Esophagus (tissue), 2 donors: Measurements from ENCODE around the gene JAG1. TPM values are rescaled to one million over a fixed set of nuclear protein-coding genes. Genes with fewer than 3 reads are reported as not detected.

ENCODE experiments used
- H3K27ac ChIP-seq, 2 donors: one replicate each; pipeline ENCODE4 v1.5.1; 2013; ENCODE audit warnings: low read depth in 2 of 2, mild to moderate bottlenecking in 2 of 2, inconsistent platforms in 1 of 2, low read length in 1 of 2, moderate library complexity in 1 of 2
- H3K27me3 ChIP-seq, 2 donors: one replicate each; pipeline ENCODE4 v1.6.1; 2013; ENCODE audit warnings: low read length in 2 of 2, control low read depth in 1 of 2, mild to moderate bottlenecking in 1 of 2; ENCODE audit not compliant: insufficient read depth in 2 of 2, control insufficient read depth in 1 of 2
- H3K36me3 ChIP-seq, 2 donors: one replicate each; pipeline ENCODE4 v1.6.1; 2013; ENCODE audit warnings: low read length in 1 of 2; ENCODE audit not compliant: control insufficient read depth in 2 of 2, insufficient read depth in 2 of 2
- H3K4me1 ChIP-seq, 2 donors: one replicate each; pipeline ENCODE4 v1.6.1; 2013; ENCODE audit warnings: low read length in 1 of 2; ENCODE audit not compliant: control insufficient read depth in 2 of 2, insufficient read depth in 2 of 2
- H3K4me3 ChIP-seq, 2 donors: one replicate each; pipeline ENCODE4 v1.5.1; 2013; ENCODE audit warnings: low read length in 2 of 2, mild to moderate bottlenecking in 2 of 2, low read depth in 1 of 2, moderate library complexity in 1 of 2
- H3K9me3 ChIP-seq, 2 donors: one replicate each; pipeline ENCODE4 v1.6.1; 2013; ENCODE audit warnings: mild to moderate bottlenecking in 2 of 2, low read depth in 1 of 2, low read length in 1 of 2, moderate library complexity in 1 of 2; ENCODE audit not compliant: control insufficient read depth in 2 of 2, insufficient read depth in 1 of 2
- WGBS, 2 donors: extraction: QIAGEN DNeasy Blood & Tissue Kit; methylation state at CpG; one replicate each; pipeline ENCODE4 v1.1.7; 2013; 5-methylcytosine and 5-hydroxymethylcytosine counted together
- polyA plus RNA-seq, 2 donors: library from polyadenylated mRNA; stranded (reverse); fragments of 200-250 nt; gene quantifications; one replicate each; pipeline ENCODE4 v1.2.3, GENCODE V29; 2013
- donor health status: healthy with polysubstance abuse.
- donor health status: Bipolar disorder and iron deficiency.

Gene JAG1
- polyA plus RNA-seq, 2 donors: 36.5 to 48.8 TPM

- 65 to 78% methylated on average over 5 of the region's 5 CpGs for WGBS, 2 donors
- H3K9me3 ChIP-seq: no peaks in the 10 kb centered on the region
- peak overlapping the region in 1 of 2 donors; percentile 36 for H3K27ac ChIP-seq
- H3K36me3 ChIP-seq: peaks cover 0 to 3% of the 10 kb centered on the region in 2 donors
- no peaks in the 10 kb centered on the region for H3K4me1 ChIP-seq
- no peaks in the 10 kb centered on the region for H3K27me3 ChIP-seq
- no peak overlapping the region for H3K4me3 ChIP-seq
These were observed 63.5 kb downstream of the JAG1 start for GRCh38 chr20:10610251-10610650.

GRCh38 chr20:10609770-10610169, 64.0 kb downstream of the JAG1 start:
- Histone ChIP-seq H3K4me1 (no peaks in the 10 kb centered on the region), H3K9me3 (no peaks in the 10 kb centered on the region), H3K4me3 (no peak overlapping the region), H3K36me3 (peaks cover 0 to 3% of the 10 kb centered on the region in 2 donors), H3K27me3 (no peaks in the 10 kb centered on the region), H3K27ac (peak overlapping the region; percentile 45 to 73)

GRCh38 chr20:10609276-10609675, 64.5 kb downstream of the JAG1 start:
- Histone ChIP-seq H3K9me3 (no peaks in the 10 kb centered on the region), H3K4me1 (no peaks in the 10 kb centered on the region), H3K27me3 (no peaks in the 10 kb centered on the region), H3K27ac (peak overlapping the region; percentile 45 to 73), H3K4me3 (no peak overlapping the region), H3K36me3 (peaks cover 0 to 3% of the 10 kb centered on the region in 2 donors)
- 83 to 87% methylated on average over 2 of the region's 2 CpGs for whole genome bisulfite sequencing, 2 donors

- Histone ChIP-seq H3K27ac (peak overlapping the region in 1 of 2 donors; percentile 9), H3K36me3 (peaks cover 0 to 2% of the 10 kb centered on the region in 2 donors), H3K4me1 (no peaks in the 10 kb centered on the region), H3K4me3 (no peak overlapping the region), H3K9me3 (no peaks in the 10 kb centered on the region), H3K27me3 (no peaks in the 10 kb centered on the region)
- WGBS, 2 donors: 85 to 88% methylated on average over 3 of the region's 3 CpGs
These were observed 68.1 kb downstream of the JAG1 start for GRCh38 chr20:10605547-10606195.

GRCh38 chr20:10604865-10605440, 68.8 kb downstream of the JAG1 start:
- WGBS, 2 donors: 80 to 82% methylated on average over 2 of the region's 2 CpGs
- no peaks in the 10 kb centered on the region for H3K4me1 ChIP-seq
- H3K9me3 ChIP-seq: no peaks in the 10 kb centered on the region
- H3K27me3 ChIP-seq: no peaks in the 10 kb centered on the region
- peaks cover 0 to 2% of the 10 kb centered on the region in 2 donors for H3K36me3 ChIP-seq
- H3K27ac ChIP-seq: no peak overlapping the region
- no peak overlapping the region for H3K4me3 ChIP-seq

- Histone ChIP-seq H3K9me3 (no peaks in the 10 kb centered on the region), H3K27me3 (no peaks in the 10 kb centered on the region), H3K4me3 (no peak overlapping the region), H3K27ac (peak overlapping the region; percentile 50 to 59), H3K4me1 (no peaks in the 10 kb centered on the region), H3K36me3 (peaks cover 0 to 2% of the 10 kb centered on the region in 2 donors)
- 80 to 83% methylated on average over 8 of the region's 8 CpGs for WGBS, 2 donors
These were observed 69.6 kb downstream of the JAG1 start for GRCh38 chr20:10603971-10604864.

GRCh38 chr20:10603378-10603777, 70.4 kb downstream of the JAG1 start:
- Histone ChIP-seq H3K27ac (peak overlapping the region; percentile 50 to 59), H3K4me1 (no peaks in the 10 kb centered on the region), H3K36me3 (peaks cover 0 to 2% of the 10 kb centered on the region in 2 donors), H3K27me3 (no peaks in the 10 kb centered on the region), H3K9me3 (no peaks in the 10 kb centered on the region), H3K4me3 (no peak overlapping the region)
- WGBS, 2 donors: 81 to 82% methylated on average over 4 of the region's 4 CpGs

- Histone ChIP-seq H3K27ac (no peak overlapping the region), H3K4me1 (no peaks in the 10 kb centered on the region), H3K4me3 (no peak overlapping the region), H3K27me3 (no peaks in the 10 kb centered on the region), H3K36me3 (peaks cover 0 to 2% of the 10 kb centered on the region in 2 donors), H3K9me3 (no peaks in the 10 kb centered on the region)
- WGBS, 2 donors: 72 to 73% methylated on average over 4 of the region's 4 CpGs
These were observed 71.5 kb downstream of the JAG1 start for GRCh38 chr20:10602221-10602871.

- WGBS, 2 donors: 77 to 79% methylated on average over 1 of the region's 1 CpG
- Histone ChIP-seq H3K27me3 (no peaks in the 10 kb centered on the region), H3K4me3 (no peak overlapping the region), H3K4me1 (peaks cover 0 to 3% of the 10 kb centered on the region in 2 donors), H3K27ac (peak overlapping the region in 1 of 2 donors; percentile 48), H3K36me3 (peaks cover 0 to 2% of the 10 kb centered on the region in 2 donors), H3K9me3 (no peaks in the 10 kb centered on the region)
These were observed 76.2 kb downstream of the JAG1 start for GRCh38 chr20:10597637-10598036.
